ENCODE measurements around the gene HMGN4.

- TF ChIP-seq CTCF (IDR thresholded peaks at IDR 0.05; ENCODE audit: control extremely low read depth in 1 of 3, insufficient read depth in 1 of 3, low read depth in 1 of 3, low read length in 3 of 3): no peak
- no peak for TF ChIP-seq EZH2 (IDR thresholded peaks at IDR 0.05; ENCODE audit: low read depth, low read length, severe bottlenecking)
- no peak for TF ChIP-seq SP1 (IDR thresholded peaks at IDR 0.05; ENCODE audit: low read depth, low read length)
- no peak for TF ChIP-seq RAD21 (IDR thresholded peaks at IDR 0.05 in 1 of 2, conservative IDR thresholded peaks at IDR 0.05 in 1 of 2; ENCODE audit: low read depth in 2 of 2, low read length in 2 of 2)
- no peak for TF ChIP-seq SUZ12 (IDR thresholded peaks at IDR 0.05; ENCODE audit: low read length)
- no peak for TF ChIP-seq POLR2A (IDR thresholded peaks at IDR 0.05; ENCODE audit: control extremely low read depth in 1 of 2, low read depth in 2 of 2, low read length in 2 of 2)
- no peak for TF ChIP-seq FOSL1 (IDR thresholded peaks at IDR 0.05; ENCODE audit: insufficient read depth, low read depth, low read length)
- TF ChIP-seq MAX (IDR thresholded peaks at IDR 0.05): no peak
- no peak for TF ChIP-seq MAFK (IDR thresholded peaks at IDR 0.05; ENCODE audit: low read depth, low read length)
- no peak for TF ChIP-seq JUND (IDR thresholded peaks at IDR 0.05; ENCODE audit: low read length)
- TF ChIP-seq USF2 (IDR thresholded peaks at IDR 0.05; ENCODE audit: low read length): no peak
- TF ChIP-seq BACH1 (IDR thresholded peaks at IDR 0.05; ENCODE audit: low read length): no peak
- TF ChIP-seq TBP (IDR thresholded peaks at IDR 0.05; ENCODE audit: low read depth, low read length): no peak
- no peak for TF ChIP-seq POLR2AphosphoS5 (IDR thresholded peaks at IDR 0.05; ENCODE audit: low read depth, low read length)
Measured at GRCh38 chr6:26539071-26539615, 977 bp downstream of the HMGN4 start.
